Stimulated activated CD8-positive, alpha-beta memory T cell treated with anti-CD3 and anti-CD28 coated beads, Interleukin-15, amount 100 ng/mL, for 24 hours (primary cell): ENCODE measurements around the gene ECE1.
A peak's percentile ranks its signal among the peaks of the same experiment; 100 is the strongest.

Source experiments
- DNase-seq: peaks from one replicate; pipeline ENCODE4 v3.0.0-alpha.2; 2020; ENCODE audit warnings: low read depth

ECE1 gene

DNA sequence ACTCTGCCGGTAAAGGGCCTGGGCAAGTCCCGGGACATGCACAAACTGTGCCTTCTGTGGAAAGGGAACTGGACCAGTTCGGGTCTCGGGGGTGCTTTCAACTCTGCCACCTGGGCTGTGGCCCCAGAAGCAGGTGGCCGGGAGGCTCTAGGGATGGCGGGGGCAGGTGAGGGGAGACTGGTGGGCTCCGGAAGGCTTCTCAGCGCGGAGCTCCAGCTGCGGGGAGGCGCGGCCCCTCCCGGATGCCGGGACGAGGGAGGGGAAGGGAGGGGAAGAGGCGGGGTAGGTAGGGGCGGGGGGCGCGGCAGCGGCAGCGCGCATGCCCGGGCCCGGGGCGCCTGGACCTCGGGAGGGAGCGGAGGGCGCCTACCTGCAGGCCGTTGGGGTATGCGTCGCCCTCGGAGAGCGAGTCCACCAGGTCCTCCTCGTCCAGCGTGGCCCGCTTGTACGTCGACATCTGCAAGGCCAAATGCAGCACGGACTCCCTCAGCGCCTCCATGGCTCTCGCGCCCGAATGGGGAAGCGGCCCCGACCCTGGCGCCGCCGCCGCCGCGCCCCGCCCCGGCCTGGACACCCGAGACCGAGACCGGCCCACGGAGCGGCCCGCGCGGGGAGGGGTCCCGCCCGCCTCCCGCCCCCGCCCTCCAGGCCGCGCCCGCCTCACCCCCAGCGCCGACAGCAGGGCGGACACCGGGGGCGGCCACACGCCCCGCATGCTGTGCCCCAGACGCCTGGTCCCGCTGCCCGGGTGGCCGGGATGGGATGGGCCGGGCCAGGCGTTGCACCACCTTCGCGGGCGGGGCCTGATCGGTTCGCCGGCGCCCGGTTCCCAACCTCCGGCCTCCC is at the start of gene ECE1:
Gene ECE1, minus strand, starts transcription at position 764 of the 846 bp plus-strand sequence. Its CDS starts 49 bp downstream, at position 715.
- DNase-seq, result no peak

DNA sequence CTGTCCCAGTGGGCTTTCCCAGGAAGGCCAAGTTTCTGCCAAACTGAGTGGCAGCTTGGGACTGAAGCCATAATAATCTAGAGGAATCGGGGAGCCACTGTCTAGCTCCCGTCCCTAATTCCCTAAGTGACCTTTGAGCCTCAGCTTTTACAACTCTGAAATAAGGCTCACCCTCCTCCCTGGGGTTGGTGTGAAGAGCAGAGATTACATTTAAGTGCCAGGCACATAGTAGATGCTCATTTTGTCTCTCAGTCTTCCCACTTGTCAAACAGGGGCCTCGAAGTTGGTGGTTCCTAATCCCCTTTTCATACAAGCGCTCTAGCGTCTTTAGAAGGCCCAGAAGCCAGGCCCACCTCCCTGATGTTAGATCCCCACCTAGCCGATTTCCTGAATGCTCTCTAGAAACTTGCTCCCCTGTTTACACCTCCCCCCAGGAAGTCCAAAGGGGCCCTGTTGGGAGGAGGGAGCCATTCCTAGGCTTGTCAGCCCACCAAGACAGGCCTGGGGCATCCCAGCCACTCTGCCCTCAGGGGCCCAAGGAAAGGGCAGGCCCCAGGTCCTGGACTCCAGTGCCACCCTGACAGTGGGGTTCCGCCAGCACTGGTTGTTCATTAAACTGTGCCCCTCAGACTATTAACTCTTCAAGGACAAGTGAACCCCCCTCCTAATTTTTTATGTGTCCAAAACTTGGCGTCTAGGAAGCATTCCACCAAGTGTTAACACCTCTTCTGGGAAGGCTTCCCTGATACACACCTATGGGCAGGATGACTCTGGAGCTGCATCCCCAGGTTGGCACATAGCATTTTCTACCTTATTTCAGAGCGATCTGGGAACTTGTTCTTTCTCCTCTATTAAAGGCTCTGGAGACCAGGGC is 49.3 kb upstream of the ECE1 start:
- no peak for DNase-seq

DNA sequence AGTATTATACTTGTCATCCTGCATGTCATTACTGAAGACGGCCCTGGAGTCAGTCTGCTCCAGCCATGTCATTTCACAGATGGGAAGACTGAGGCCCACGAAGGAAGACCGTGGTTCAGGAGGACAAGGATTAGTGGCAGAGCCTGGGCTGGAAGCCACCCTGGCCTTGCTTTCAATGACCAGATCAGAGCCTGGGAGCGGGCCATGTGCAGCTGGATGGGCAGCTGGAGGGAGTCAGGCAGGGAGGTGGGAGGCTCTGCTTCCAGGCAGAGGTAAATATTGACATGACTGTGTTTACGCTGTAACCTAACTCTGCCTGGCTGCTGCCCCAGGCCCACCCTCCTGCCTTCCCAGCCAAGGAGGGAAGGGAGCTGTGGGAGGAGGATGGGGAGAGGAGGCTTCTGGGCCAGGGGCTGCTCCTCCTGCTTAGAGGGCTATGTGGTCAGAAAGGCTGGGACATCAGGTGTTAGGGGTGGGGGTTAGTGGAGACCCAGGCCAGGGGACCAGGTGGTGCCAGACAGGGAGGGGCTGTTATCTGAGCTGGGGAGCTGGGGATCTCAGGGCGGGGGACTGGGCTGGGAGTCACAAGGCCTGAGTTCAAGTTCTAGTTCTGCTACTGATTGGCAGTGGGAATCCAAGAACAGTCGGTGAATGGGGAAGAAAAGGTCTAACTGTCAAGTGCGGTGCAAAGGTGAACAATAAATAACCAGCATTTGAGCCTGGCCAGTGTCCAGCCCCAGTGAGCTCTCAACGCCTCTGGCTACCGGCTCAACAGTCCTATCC is 48.5 kb upstream of the ECE1 start:
- DNase-seq, result no peak

DNA sequence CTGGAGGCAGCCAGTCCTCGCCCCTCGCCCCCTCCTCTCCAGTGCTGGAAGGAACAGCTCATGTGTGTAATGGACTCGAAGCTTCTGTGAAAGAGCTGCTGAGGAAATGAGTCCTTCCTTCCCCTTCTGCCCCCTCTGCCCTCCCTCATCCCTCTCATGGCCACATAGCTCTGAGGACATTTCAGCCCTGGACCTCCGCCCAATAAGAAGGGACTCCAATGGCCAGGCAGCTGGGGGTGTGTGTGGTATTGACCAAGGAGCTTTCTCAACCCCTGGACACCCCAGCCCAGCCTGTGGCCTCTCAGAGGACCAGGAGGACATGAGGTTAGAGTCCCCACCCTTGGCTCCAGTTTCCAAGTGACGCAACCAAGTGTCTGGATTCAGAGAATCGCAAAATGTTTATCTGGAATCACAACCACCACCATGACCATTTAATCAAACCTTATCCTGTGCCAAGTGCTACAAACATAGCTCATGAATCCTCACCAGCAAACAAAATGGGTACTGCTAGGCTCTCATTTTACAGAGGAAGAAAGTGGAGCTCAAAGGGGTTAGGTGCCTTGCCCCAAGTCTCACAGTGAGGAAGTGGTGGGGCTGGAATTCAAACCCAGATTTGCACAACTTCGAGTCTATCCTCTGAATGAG is 47.8 kb upstream of the ECE1 start:
- DNase-seq, result no peak

DNA sequence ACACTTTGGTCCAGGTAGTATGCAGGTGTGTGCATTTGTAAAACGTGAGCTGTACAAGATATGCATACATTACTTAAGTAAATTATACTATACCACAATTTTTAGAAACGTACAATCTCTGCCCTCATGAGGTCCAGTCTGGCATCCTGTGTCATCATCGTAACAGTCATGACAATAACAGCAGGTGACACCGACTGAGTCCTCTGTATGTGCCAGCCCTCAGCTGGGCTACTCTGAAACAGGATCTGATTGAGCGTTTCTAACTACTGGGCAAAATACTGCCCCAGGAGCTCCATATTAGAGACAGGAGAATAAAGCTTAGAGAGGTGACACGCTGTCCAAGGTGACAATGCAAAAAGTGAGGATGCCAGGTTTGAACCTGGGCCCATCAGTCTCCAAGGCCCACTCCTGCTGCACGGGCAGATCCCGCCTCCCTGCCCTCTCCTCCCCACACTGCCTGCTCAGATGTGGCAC is 47.2 kb upstream of the ECE1 start:
- no peak for DNase-seq

DNA sequence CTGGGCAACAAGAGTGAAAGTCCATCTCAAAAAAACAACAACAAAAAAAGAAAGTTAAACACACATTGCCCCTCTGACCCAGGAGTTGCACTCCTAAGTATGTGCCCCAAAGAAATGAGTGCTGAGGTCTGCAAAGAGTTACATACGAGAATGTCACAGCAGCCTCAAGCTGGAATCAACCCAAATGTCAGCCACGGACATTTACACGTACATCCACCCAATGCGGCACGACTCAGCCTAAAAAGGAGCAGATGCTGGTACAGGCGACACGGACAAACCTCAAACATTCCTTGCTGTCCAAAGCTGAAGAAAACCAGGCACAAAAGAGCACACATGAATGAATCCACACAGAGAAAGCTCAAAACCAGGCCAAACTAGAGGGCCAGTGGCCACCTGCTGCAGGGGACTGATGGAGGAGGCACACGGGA is 46.8 kb upstream of the ECE1 start:
- no peak for DNase-seq

DNA sequence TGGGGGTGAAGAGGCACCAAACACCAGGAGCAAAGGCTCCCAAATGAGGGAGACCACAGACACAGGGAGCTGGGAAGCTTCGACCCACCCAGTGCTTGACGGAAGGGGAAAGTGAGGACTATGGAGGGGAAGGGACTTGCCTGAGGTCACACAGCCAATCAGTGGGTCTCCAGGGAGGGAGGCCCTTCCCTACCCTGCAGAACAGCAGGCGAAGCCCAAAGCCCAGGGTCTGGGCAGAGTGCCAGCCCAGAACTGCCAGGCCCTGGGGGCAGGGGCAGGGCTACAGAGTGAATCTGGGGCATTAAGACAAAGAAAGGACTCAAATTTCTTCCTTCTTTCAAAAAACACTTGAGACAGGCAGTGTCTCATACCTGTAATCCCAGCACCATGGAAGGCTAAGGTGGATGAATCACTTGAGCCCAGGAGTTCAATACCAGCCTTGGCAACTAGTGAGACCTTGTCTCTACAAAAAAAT is 45.5 kb upstream of the ECE1 start:
- DNase-seq, result no peak

DNA sequence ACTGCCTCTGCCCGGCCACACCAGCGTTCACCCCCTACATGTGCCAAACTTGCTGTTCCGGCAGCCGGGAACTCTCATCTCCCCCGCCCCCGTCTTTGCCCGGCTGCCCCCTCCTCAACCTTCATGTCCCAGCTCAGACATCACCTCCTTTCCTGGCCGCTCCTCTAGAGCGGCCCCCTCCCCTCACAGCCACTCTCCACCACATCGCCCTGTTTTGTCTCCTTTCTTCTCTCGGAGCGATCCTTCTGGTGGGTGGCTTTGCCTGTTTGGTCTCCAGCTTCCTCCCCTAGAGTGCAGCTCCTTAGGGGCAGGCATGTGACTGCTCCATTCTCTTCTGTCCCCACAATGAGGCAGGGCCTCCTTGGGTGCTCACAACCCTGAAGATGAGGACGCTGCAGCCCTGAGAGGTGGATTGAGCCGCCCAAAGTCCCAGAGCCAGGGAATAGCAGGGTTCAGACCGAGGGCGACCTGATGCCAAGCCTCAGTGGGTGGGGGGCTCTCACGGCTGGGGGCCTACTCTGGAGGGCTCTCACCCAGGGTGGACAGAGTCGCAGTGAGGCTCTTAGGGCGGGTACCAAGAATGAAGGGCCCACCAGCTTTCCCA is 44.9 kb upstream of the ECE1 start:
- no peak for DNase-seq

DNA sequence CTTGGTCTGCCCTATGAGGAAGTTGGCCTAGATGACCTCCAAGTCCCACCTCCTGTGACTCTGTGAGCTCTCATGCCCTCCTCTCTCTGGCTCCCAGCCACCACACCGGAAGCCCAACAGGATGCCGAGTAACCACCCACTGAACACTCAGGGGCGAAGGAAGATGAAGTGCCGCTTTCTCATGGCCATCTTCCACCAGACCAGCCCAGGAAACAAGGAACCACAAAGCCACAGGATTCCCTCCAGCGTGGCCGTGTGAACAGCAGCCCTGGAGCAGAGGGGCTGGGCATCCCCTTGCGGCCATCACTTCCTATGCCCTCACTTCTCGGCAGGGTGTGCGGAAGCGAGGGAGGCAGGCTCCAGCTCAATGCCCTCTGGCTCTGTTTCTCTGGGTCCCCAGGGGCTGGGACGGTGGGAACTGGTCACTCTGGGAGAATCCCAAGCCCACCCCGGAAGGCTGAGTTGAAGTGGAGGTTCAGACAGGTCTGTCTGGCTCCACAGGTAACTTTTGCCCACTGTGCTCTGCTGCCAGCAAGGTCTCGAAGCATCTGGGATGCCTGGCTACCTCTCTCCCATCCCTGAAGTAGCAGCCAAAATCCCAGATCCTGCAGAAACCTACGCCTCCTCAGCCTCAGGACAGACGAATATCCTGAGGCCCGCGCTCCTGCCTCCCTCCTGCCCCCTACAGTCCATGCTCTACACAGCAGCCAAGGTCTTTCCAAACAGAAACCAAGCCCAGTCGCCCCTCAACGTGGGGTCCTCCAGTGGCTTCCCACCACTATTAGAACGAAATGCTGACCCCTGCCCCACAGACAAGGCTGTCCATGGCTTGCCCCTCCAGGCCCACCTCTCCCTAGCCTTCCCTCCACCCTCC is 44.2 kb upstream of the ECE1 start:
- peak; percentile 40 for DNase-seq

DNA sequence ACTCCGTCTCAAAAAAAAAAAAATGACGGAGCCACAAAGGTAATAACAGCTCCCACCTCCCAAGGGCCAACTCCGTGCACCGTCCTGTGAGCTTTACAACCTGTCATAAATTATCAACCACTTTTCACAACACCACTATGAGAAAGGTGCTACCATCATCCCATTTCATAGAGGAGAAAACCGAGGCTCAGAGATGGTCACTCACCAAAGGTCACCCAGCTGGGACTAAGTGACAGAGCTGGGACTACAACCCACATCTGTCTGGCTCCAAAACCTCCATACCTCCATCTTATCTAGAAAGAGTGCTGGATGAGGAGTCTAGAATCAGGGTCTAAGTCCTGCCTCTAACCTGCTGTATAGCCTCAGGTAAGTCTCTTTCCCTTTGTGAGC is 43.6 kb upstream of the ECE1 start:
- DNase-seq, result no peak

DNA sequence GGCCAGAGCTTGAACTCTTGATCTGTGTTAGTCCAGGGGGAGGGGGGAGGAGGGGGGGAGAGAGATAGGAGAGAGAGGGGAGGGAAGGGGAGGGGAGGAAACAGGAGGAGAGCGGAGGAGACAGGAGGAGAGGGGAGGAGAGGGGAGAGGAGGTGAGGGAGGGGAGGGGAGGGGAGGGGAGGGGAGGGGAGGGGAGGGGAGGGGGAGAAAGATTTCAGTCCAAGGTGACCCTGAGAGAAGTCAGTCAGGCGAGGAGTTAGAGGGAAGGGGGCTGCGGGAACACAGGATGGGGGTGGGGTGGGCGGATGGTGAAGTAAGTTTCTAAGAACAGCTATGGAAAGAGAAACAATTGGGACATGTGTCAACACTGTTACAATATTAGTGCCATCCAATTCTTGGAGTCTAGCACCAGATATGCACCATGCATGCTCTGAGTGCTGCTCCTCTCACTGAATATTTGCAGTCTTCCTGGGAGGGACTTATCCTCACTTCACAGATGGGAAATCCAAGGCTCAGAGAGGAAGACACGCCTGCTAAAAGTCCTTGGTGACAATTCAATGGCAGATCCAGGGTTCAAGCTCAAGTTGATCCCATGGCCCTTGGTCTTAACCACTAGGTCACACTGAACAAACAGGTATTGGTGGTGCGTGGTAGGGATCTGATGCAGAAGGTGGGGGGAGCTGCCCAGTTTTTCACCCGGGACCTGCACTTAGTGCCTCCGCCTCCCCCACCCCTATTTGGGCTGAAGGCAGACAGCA is 42.5 kb upstream of the ECE1 start:
- DNase-seq, result no peak

DNA sequence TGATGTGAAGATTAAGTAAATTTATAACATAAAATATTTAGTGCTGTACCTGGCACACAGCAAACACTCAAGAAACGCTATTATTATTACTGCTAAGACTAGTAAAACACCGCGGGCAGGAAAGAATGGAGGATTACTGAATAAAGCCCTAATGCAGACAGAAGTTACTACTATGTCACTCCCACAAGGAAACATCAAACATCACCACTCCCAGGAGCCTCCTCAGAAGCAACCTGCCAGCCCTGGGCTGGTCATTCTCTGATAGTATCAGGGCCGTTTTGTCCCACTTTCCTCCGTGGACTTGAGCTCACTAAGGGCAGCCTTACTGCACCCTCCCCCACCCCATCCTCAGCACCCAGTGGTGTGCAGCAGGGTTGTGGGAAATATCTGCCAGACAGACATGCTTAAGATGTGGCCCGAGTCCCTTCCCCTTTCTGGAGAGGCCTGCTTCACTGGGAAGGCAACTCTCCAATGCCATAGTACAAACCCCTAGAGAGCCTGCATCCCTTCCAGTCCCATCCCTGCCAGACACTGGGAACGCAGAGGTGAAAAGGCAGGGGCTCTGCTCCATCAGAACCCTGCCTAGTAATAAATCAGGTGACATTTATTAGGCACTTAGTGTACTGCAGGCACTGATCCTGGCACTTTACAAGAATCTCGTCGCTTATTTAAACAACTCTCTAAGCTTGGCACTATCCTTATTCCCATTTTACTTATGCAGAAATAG is 41.7 kb upstream of the ECE1 start:
- no peak for DNase-seq

DNA sequence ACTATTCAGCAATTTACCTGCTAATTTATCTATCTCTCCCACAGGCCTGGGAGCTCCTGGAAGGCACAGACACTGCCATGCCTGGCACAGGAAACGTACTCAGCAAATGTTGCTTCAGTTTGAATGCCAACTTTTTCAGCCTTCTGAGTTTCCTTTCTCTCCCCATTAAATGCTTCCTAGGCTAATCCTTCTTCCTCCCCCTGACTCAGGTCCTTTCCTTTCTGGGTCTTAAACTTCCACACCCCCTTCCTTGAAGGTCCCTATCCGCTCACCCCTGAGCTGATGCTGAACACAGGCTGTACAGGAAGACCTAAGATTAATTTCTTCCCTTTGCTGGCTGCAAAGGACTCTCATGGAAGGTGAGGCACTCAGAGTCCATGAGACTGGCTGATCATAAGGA is 40.3 kb upstream of the ECE1 start:
- no peak for DNase-seq

DNA sequence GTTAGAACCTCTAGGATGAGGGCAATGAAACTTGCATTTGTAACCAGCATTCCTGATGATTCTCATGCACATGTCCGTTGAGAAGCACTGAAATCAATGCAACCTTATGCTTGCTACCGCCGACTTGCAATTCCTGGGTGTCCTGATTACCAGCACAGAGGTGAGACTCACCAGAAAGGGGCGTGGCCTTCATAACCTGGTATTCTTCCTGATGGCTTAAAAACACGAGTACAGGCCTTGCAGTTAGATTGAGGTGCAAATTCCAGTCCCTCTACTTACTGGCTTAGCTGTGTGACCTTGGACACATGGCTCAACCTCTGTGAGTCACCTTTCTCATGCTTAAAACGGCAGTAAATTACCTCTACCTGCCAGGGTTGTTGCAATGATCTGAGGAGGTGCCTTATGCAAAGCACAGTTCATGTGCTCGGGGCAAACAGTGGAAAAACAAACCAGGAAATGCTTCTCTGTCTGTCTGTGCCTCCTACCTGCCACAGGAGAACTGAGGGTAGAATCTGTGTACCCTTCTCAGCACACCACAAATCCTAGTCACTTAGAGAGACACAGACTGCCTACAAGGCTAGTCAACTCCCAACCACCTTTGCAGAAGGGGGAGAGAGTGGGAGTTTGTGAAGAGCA is 39.1 kb upstream of the ECE1 start:
- DNase-seq, result no peak

DNA sequence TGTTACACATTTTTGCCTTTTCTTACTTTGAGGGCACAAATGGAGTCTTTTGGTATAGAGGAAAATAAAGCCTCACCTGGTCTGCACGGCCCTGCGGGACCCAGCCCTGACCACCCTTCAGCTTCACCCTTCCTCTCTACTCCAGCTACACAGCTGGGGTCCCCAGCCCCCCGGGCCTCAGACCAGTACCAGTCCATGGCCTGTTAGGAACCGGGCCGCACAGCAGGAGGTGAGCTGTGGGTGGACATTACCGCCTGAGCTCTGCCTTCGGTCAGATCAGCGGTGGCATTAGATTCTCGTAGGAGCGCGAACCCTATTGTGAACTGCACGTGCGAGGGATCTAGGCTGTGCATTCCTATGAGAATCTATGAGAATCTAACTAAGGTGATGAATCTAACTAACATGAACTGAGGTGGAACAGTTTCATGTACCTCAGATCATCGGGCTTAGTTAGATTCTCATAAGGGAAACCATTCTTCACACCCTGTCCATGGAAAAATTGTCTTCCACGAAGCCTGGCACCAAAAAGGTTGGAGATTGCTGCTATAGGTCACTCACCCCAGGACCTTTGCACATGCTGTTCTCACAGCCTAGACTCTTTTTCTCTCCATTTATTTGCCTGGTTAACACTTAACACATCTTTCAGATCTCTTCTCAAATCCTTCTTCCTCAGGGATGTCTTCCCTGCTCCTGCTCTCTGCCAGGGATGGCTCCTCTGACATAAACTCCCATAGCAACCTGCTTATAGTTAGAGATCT is 37.5 kb upstream of the ECE1 start:
- DNase-seq, result no peak

DNA sequence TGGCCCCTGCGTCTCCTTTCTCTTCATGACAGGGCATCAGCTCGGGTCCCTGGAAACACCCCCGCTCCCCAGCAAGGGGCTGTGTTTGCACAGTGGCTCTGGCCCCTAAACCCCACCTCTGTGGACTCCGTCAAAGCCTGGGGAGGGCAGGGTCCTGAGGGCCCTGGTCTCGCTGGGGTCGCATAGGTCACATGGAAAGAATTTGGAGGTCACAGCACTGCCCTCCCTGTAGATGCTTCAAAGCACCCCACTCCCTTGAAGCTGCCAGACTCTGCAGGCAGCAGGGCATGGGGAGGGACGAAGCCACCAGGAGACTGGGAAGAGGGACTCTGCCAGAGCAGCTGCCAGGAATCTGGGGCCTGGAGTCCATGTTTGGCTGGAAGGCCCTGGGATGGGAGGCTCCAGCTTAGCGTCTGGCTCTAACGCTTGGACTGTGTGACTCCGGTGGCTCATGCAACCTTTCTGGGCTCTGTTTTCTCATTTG is 36.6 kb upstream of the ECE1 start:
- no peak for DNase-seq

DNA sequence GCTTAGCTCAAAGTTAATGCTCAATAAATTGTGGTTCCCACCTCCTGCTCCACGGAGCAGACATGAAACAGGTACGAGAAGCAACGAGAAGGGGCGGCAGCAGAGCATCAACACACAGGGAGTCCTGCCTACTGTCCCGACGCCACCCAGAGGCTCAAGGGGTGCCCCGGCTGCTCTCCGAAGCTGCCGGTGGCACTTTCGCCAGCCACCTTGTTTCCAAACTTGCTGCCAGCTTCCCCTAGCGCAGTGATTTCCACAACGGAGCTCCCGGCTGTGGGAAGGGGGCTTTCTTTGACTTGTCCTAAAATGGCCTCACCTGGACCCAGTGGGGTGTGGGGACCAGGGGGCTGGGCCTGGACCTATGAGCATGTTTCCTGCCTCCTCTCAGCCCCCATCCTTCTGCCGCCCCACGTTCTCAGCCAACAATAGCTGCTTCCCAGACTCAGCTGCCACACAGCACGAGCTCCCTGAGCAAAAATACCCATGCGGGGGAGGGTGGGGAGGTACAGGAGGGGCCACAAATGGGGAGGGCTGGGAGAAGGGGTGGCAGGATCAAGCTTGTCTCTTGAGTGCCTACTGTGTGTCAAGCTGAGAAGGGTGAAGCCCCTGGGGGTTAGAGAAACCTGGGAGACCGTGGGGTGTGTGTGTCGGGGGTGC is 35.6 kb upstream of the ECE1 start:
- DNase-seq, result no peak
